Stimulated activated CD4-positive, alpha-beta T cell treated with anti-CD3 and anti-CD28 coated beads, Interleukin-15, amount 100 ng/mL, for 24 hours (primary cell): ENCODE measurements around the gene TBC1D22B.

Experiments
- DNase-seq: peaks from one replicate; pipeline ENCODE4 v3.0.0-alpha.2; 2020

TBC1D22B gene

DNA sequence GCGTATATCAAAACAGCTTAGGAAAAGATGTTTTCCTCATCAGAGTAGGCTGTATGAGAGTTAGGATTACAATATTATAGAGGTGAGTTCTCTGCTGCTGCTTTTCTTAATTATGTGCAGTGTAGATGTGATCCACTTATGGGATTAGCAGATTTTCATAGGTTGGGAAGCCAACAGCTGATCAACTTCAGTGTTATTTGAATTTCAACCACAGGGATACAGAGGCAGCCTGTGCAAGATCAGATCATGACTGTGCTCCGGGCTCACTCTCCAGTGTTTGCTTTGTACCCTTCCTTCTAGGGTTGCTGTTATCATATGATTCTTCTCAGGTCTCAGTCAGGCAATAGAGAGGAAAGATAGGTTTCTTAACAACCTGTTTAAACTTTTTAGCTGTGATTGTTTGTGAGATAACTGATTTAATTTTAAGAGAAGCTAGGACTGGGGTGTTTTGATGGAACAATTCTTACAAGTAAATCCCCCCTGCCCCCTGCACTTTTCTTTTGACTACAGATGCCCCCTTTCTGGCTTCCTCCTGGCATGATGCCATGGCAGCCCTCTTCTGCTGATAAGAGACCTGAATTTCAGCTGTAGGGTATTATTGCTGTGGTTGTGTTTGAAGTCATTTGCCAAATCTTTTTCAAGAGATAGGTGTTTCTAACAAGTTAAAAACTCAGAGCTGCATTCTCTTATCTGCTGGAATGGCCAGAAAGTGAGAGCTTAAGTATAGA lies 104.7 kb downstream of the TBC1D22B start:
- no peak for DNase-seq

DNA sequence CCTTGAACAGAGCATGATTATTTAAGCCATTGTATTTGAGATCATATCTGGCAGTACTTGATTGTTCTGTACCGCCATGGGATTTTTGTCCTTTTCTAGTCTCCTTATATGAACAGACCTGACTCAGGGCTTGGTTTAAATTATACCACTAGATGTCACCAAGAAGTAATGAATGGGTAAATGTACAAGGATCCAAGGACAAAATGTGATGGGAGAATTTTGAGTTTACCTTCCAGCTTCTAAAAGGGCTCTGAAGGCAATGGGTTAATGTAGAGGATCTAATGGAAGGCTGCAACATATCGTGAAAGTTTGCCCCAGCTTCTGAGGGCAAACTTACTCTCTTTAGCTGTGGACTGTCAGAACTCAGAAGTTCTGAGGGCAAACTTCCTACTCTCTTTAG lies 108.2 kb downstream of the TBC1D22B start:
- DNase-seq = no peak

DNA sequence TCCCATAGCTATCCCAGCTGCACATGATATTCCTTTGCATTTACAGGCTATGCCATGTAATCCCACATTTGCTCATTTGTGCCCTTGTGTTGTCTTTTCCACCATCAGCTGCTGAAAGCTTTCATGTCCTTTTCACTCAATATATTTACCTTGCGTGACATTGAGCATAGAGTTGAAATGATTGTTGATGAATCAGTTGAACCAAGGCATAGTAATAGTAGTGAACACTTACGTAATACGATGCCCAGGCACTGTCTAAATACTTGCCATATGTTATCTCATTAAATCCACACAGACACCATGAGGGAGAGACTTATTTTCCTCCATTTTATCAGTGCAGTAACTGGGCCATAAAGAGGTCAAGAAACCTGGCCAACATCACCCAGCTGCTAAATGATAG lies 109.3 kb downstream of the TBC1D22B start:
- DNase-seq = no peak

DNA sequence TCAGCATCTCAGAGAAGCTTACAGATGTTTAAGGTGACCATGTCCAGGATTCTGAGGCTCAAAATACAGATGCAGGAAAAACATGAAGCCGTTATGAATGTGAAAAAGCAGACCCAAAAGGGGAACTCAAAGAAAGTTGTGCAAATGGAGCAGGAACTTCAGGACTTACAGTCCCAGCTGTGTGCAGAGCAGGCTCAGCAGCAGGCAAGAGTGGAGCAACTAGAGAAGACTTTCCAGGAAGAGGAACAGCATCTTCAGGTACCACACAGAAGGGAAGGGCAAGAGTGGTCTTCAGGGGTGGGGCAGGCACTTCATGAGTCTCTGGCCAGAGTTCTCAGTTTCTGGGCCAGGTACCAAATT lies 111.4 kb downstream of the TBC1D22B start:
- no peak for DNase-seq

DNA sequence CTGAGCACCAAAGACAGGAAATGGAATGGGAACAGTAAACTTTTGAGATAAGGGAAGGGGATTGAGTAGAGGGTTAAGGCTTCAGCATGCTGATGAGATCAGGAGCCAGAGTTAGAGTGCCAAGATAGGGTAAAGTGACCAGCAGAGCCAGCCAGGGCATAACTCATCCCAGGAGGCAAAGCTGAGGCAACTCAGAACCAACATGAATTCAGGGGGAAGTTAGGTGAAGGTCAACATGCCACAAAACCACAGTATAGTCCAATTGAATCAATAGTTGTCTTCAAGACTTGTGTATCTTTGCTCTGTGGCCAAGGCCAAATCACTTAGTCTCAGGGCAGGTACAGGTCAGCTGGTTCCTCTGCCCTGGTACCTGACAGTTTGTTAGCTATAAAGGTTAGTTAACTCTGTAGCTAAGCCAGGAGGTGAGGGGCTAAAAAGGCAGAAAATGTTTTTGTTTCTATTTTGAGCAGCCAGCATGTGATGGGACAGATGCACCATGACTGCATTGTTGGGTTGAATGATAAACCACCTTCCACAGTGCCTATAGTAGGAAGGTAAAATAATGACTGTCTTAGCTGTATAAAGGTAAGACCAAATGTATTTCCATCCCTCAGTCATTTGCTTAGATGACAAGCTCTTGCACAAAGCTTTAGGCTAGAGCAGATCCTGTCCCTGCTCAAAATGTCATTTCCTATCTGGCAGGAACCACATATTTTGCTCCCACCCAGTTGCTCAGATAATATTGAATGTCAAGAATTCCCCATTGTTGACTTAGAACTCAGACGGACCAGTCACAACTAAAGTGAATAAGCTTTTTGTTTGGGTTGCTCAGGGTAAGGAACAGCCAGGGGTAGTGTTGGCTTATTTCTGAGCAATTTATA lies 112.0 kb downstream of the TBC1D22B start:
- DNase-seq = no peak

DNA sequence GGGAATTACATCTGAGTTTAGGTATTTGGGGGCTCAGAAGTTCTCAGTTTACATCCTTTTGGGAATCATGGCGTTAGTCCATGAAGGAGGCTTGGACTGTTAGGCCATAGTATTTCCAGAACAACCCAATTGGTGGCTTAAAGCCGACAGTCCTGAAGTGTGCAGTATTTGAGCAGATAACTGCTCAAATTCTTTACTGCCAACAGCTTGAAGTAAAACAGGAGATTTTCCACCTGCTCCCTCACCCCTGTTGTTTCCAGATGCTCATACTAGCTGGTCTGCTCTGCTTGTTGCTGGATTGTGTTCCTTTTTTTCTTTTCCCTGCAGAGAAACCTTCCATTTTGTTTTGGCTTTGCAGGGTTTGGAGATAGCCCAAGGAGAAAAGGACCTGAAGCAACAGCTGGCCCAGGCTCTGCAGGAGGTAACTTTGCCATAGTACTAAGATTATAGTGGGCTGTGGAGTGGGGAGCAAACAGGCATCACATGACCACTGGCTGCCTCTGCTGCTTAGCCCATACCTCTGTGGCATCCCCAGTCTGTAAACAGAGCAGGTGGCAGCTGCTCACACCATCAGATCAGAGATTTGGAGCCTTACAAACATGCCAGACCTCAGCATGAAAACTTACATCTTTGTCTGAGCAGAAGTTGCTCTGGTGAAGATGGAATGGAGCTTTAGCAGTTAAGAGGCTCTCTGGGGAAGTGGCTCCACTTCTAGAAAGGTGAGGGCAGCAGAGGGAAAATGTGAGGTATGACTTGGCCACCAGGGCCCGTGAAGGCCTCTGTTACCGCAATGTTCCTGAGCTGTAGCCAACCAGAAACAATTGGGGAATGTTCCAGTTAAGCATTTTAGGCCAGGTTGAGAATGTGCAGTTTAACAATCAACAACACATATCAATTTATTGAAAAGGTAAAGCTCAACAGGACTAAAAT lies 113.8 kb downstream of the TBC1D22B start:
- no peak for DNase-seq

DNA sequence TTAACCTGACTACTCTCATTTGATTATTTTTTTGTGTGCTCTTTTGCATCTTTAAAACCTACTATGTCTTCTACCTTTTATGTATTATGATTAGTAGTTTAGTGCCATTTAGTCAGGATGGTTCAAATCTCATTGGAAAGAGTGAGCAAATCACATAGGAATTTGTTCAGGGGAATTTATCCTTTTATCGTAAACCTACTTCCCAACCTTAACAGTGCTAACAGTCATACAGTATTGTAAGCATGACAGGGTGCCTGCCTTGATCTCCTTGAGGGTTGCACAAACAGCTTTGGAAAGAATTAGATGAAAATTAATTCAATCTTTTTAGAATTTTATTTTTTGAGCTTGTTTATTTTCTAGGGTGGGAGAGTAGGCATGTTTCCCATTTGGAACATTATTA lies 114.5 kb downstream of the TBC1D22B start:
- DNase-seq = no peak

DNA sequence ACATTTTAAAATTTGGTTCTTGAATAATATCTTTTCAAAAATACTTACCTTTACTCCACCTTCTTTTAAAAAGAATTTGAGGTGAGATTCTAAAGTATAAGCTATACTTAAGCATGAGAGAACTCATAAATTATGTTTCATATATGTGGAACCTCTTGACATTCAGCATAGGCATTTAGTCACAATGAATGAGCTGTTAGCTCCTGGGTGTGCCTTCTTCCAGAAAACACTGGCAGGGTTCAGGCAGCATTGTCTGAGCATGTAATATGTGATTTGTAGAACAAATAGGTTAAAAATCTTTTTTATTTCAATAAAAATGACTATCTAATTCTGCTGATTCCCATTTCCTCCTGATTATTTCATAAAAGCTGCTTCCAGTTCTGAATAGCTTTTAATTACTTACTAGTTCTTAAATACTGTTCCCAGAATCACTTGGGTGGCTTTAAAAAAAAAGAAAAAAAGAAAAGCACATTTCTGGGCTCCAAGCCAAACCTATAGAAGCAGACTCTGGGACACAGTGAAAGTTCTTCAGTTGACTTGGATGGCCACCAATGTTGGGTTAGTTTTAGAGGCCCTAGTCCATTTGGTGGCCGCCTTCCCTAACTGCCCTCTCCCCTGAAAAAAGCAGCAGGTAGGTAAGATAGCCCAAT lies 116.4 kb downstream of the TBC1D22B start:
- no peak for DNase-seq

DNA sequence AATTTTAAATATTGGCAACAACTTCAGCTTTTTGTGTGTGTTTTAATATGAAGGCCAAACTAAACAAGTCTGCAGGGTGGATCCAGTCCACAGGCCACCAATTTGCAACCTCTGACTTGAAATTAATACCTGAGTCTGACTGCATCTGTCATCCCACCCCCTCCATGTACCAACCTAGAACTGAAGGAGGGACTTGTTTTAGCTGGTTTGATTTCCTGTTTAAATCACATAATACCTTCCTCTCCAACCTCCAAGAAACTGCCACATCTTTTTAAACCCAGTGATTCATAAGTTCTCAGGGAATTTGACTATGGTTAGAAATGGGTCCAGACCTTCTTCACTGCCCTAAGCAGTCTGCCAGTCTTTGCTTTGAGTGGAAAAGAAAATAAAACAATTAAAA lies 117.8 kb downstream of the TBC1D22B start:
- no peak for DNase-seq

DNA sequence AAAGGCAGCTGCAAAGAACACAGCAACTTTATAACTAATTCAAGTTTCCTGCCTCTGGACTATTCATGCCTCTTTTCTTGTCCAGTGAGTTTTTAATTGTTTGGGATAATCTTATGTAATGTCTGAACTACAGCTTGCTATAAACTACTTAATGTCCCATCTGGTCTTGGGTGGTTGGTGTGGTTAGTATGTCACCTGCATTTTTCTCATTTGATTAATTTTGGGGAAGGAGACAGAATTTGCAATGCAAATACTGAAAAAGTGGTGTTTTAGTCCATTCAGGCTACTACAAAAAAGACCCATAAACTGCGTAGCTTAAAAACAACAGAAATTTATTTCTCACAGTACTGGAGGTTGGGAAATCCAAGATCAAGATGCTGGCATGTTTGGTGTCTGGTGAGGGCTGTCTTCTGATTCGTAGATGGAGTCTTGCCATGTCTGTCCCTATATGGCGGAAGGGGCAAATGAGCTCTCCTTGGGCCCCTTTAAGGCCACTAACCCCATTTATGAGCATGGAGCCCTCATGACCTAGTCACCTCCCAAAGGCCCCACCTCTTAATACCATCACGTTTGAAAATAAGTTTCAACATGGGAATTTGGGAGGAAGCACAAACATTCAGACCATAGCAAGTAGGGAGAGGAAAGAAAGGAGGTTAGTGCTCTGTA lies 118.6 kb downstream of the TBC1D22B start:
- DNase-seq = no peak

DNA sequence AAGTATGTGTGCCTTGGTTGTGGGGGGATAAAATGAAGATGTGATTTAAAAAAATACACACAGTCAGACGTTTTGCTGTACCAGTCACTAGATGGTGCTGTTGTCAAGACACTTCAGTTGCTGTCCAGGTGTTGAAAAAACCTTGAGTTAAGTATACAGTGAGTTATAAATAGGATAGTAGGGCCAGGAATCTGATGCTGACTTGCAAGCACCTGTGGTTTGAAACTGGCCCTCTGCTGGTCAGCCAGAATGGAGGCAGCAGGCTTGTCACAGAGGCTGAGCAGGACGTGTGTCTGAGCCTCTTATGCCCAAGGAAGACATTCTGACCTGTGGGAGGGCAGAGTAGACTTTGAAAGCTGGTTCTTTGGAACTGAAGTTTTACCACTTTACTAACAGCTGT lies 124.0 kb downstream of the TBC1D22B start:
- peak; percentile 8 for DNase-seq
